Measurements from ENCODE around the gene KRT15. TPM values are rescaled to one million over a fixed set of nuclear protein-coding genes. Genes with fewer than 3 reads are reported as not detected.

Gene KRT15
- total RNA-seq, 1 donor from 2014 or later, result not detected

GRCh38 chr17:41547921-41548843, 29.5 kb upstream of the KRT15 start:
- Mint-ChIP-seq H3K4me3 (ENCODE audit: unreplicated experiment) (no peak overlapping the region), H3K27me3 (ENCODE audit: low read depth) (no peaks in the 10 kb centered on the region), H3K27ac (ENCODE audit: unreplicated experiment) (peak overlapping the region; percentile 79), H3K9me3 (ENCODE audit: low read depth) (peaks cover 8% of the 10 kb centered on the region), H3K4me1 (ENCODE audit: low read depth) (peaks cover 42% of the 10 kb centered on the region), H3K36me3 (ENCODE audit: low read depth) (peaks cover 9% of the 10 kb centered on the region)
- no peak for TF ChIP-seq CTCF (IDR thresholded peaks at IDR 0.05)
- DNase-seq (ENCODE audit: low spot score), result no peak

- H3K4me1 Mint-ChIP-seq (ENCODE audit: low read depth), result peaks cover 42% of the 10 kb centered on the region
- no peak for DNase-seq (ENCODE audit: low spot score)
- no peak overlapping the region for H3K4me3 Mint-ChIP-seq (ENCODE audit: unreplicated experiment)
- H3K27ac Mint-ChIP-seq (ENCODE audit: unreplicated experiment), result peak overlapping the region; percentile 79
- no peak for TF ChIP-seq CTCF (IDR thresholded peaks at IDR 0.05)
- peaks cover 8% of the 10 kb centered on the region for H3K9me3 Mint-ChIP-seq (ENCODE audit: low read depth)
- H3K36me3 Mint-ChIP-seq (ENCODE audit: low read depth), result peaks cover 9% of the 10 kb centered on the region
- no peaks in the 10 kb centered on the region for H3K27me3 Mint-ChIP-seq (ENCODE audit: low read depth)
These were observed 28.7 kb upstream of the KRT15 start for GRCh38 chr17:41547378-41547841.

- Mint-ChIP-seq H3K4me1 (ENCODE audit: low read depth) (peaks cover 42% of the 10 kb centered on the region), H3K27me3 (ENCODE audit: low read depth) (no peaks in the 10 kb centered on the region), H3K27ac (ENCODE audit: unreplicated experiment) (no peak overlapping the region), H3K36me3 (ENCODE audit: low read depth) (peaks cover 9% of the 10 kb centered on the region), H3K9me3 (ENCODE audit: low read depth) (peaks cover 8% of the 10 kb centered on the region), H3K4me3 (ENCODE audit: unreplicated experiment) (no peak overlapping the region)
- TF ChIP-seq CTCF (IDR thresholded peaks at IDR 0.05), result no peak
- DNase-seq (ENCODE audit: low spot score), result no peak
These were observed 28.1 kb upstream of the KRT15 start for GRCh38 chr17:41546819-41547218.

- no peak overlapping the region for H3K4me3 Mint-ChIP-seq (ENCODE audit: unreplicated experiment)
- no peak for TF ChIP-seq CTCF (IDR thresholded peaks at IDR 0.05)
- peaks cover 36% of the 10 kb centered on the region for H3K4me1 Mint-ChIP-seq (ENCODE audit: low read depth)
- H3K36me3 Mint-ChIP-seq (ENCODE audit: low read depth), result peaks cover 9% of the 10 kb centered on the region
- H3K27ac Mint-ChIP-seq (ENCODE audit: unreplicated experiment), result no peak overlapping the region
- no peaks in the 10 kb centered on the region for H3K27me3 Mint-ChIP-seq (ENCODE audit: low read depth)
- DNase-seq (ENCODE audit: low spot score), result no peak
- H3K9me3 Mint-ChIP-seq (ENCODE audit: low read depth), result peaks cover 8% of the 10 kb centered on the region
These were observed 27.2 kb upstream of the KRT15 start for GRCh38 chr17:41545829-41546410.

- Mint-ChIP-seq H3K4me3 (ENCODE audit: unreplicated experiment) (no peak overlapping the region), H3K27ac (ENCODE audit: unreplicated experiment) (peak overlapping the region; percentile 62), H3K4me1 (ENCODE audit: low read depth) (peaks cover 36% of the 10 kb centered on the region), H3K36me3 (ENCODE audit: low read depth) (peaks cover 9% of the 10 kb centered on the region), H3K9me3 (ENCODE audit: low read depth) (peaks cover 8% of the 10 kb centered on the region), H3K27me3 (ENCODE audit: low read depth) (no peaks in the 10 kb centered on the region)
- TF ChIP-seq CTCF (IDR thresholded peaks at IDR 0.05), result no peak
- no peak for DNase-seq (ENCODE audit: low spot score)
These were observed 26.2 kb upstream of the KRT15 start for GRCh38 chr17:41544935-41545334.
